SK-N-MC (cell line): ENCODE measurements around the gene GCSH.

ENCODE experiments used
- DNase-seq: peaks from one replicate; pipeline ENCODE4 v3.0.0-alpha.2; 2011; ENCODE audit warnings: low read depth, low spot score
- H3K27ac ChIP-seq: fragments of 200-600 bp; sonication (generic); 2 replicates; pipeline ENCODE4 v1.5.1; 2016; ENCODE audit warnings: mixed run types
- H3K36me3 ChIP-seq: fragments of 200-600 bp; sonication (generic); 2 replicates; pipeline ENCODE4 v1.6.1; 2017; ENCODE audit warnings: antibody characterized with exemption, low read length, mixed read lengths; ENCODE audit not compliant: insufficient read depth
- H3K4me3 ChIP-seq: fragments of 200-600 bp; sonication (generic); 2 replicates; pipeline ENCODE4 v1.5.1; 2016
- H3K9ac ChIP-seq: fragments of 200-600 bp; sonication (generic); 2 replicates; pipeline ENCODE4 v1.8.0; 2017; ENCODE audit warnings: mixed run types, mixed read lengths; ENCODE audit not compliant: insufficient read length
- H3K9me3 ChIP-seq: fragments of 200-600 bp; sonication (generic); 2 replicates; pipeline ENCODE4 v1.6.1; 2017; ENCODE audit warnings: low read depth, mild to moderate bottlenecking, antibody characterized with exemption, low read length, moderate library complexity, mixed read lengths
- EZH2 ChIP-seq: fragments of 200-600 bp; sonication (generic); IDR thresholded peaks from one replicate; pipeline ENCODE4 v1.6.1; 2017; ENCODE audit warnings: antibody characterized with exemption
- FOXP2 ChIP-seq: optimal IDR thresholded peaks from 2 replicates; pipeline ENCODE3; 2011; ENCODE audit warnings: mild to moderate bottlenecking, moderate library complexity; ENCODE audit not compliant: insufficient read depth; ENCODE audit errors: extremely low read length, control extremely low read depth
- POLR2AphosphoS5 ChIP-seq: IDR thresholded peaks from 2 replicates; pipeline ENCODE4 v1.6.1; 2012; ENCODE audit warnings: mild to moderate bottlenecking, low read depth, low read length, borderline replicate concordance

The GCSH gene

DNA sequence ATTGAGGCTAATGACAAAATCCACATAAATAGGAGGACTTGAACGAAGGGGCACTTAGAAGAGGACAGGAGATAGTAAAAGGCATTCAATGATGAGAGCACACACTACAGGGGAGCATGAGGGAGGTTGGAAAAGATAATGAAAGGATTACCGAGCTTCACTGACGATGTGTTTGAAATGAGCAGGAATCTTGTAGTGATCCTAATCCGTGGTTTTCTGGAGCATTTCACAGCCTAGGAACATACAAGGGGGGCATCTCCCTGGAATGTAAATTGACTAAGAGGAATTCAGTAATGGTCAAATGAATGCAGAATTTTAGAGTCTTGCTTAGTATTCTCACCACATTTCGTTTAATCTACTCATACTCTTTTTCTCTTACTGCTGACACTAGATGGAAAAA lies 55.4 kb downstream of the GCSH start:
- no peak for DNase-seq
- Histone ChIP-seq H3K9ac (no peak overlapping the region), H3K4me3 (no peak overlapping the region), H3K36me3 (peaks cover 22% of the 10 kb centered on the region; the same call in 1 of the 2 replicates), H3K27ac (no peak overlapping the region), H3K9me3 (no peaks in the 10 kb centered on the region)
- no peak for TF ChIP-seq EZH2
- no peak for TF ChIP-seq FOXP2
- TF ChIP-seq POLR2AphosphoS5, result no peak

DNA sequence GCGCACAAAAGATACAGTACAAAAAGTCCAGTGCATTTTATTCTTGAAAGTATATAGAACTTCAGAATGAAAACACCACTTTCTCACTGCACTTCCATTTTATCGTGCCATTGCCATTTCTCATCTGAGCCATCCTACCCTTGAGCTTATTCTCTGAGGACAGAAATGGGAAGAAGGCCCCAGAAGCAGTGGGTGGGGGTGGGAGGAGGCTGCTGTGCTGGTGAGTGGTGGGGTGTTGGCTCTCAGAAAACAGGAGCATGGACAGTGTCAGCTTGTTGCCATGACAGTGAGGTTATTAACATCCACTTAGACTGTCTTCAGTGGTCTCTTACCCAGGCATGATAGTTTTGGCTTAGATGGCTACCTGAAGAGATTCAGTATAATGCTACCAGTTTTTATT lies 56.1 kb downstream of the GCSH start:
- Histone ChIP-seq H3K36me3 (peaks cover 22% of the 10 kb centered on the region; the same call in 1 of the 2 replicates), H3K9me3 (no peaks in the 10 kb centered on the region), H3K9ac (no peak overlapping the region), H3K4me3 (no peak overlapping the region), H3K27ac (no peak overlapping the region)
- DNase-seq, result no peak
- TF ChIP-seq EZH2 (no peak), FOXP2 (no peak), POLR2AphosphoS5 (no peak)

DNA sequence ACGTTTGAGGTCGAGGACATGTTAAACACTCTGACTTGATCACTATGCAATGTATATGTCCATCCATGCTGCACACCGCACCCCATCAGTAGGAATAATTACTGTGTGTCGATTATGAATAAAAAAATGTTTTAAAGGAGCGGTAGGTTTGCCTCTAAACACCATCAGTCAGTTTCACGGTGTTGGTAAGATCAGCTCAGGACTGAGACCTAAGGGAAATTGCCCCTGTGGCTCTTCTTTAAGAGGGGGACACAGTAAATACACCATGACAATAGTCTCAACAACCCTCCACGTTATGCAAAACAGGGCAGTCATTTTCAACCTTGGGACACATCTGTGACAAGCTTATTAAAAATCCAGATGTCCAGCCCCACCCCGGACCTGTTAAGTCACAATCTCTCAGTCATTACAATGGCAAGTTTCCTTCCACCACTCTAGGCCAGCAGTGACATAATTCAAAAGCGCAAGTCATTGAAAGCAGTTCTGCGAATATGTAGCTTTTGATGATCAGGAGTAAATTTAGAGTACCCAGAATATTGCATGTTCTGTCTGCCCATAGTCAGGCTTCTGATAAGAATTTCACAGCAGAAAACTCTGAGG lies 59.3 kb downstream of the GCSH start:
- Histone ChIP-seq H3K4me3 (peak overlapping the region; percentile 76), H3K9ac (peak overlapping the region; percentile 65), H3K27ac (no peak overlapping the region), H3K9me3 (no peaks in the 10 kb centered on the region), H3K36me3 (no peaks in the 10 kb centered on the region)
- TF ChIP-seq EZH2, result no peak
- TF ChIP-seq FOXP2, result no peak
- no peak for TF ChIP-seq POLR2AphosphoS5
- DNase-seq, result no peak

DNA sequence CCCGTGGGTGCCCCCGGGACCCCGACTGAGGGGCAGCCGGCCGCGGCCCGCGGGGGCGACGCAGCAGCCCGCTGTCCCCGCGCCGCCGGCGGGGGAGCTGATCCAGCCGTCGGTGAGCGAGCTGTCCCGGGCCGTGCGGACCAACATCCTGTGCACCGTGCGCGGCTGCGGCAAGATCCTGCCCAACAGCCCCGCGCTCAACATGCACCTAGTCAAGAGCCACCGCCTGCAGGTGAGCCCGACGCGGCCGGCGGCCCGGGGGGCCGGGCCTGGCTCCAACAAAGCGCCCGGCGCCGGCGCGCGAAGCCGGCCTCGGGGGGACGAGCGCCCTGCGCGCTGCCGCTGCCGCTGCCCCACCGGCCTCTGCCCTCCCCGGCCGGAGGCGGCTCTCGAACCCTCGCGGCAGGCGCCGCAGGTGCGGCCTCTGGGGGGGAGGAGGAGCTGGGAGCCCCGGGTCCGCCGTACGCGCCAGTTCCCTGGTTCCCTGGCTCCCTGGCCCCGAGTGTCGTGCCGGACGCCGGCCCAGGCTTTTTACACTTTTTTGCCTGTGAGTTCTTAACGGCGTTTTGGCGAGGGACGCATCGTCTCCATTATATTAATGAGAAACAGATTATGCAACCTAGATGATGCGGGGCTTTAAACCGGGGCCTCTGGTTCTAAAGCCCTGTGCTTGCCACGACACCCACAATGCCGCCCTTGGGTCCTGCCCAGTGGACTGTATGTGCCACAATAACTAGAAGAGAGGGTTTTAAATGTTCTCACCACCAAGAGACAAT lies 60.0 kb downstream of the GCSH start:
- no peaks in the 10 kb centered on the region for H3K9me3 ChIP-seq
- peak overlapping the region; percentile 65 for H3K9ac ChIP-seq
- TF ChIP-seq EZH2 (no peak), POLR2AphosphoS5 (no peak), FOXP2 (no peak)
- no peaks in the 10 kb centered on the region for H3K36me3 ChIP-seq
- DNase-seq, result no peak
- peak overlapping the region; percentile 76 for H3K4me3 ChIP-seq
- H3K27ac ChIP-seq, result no peak overlapping the region

DNA sequence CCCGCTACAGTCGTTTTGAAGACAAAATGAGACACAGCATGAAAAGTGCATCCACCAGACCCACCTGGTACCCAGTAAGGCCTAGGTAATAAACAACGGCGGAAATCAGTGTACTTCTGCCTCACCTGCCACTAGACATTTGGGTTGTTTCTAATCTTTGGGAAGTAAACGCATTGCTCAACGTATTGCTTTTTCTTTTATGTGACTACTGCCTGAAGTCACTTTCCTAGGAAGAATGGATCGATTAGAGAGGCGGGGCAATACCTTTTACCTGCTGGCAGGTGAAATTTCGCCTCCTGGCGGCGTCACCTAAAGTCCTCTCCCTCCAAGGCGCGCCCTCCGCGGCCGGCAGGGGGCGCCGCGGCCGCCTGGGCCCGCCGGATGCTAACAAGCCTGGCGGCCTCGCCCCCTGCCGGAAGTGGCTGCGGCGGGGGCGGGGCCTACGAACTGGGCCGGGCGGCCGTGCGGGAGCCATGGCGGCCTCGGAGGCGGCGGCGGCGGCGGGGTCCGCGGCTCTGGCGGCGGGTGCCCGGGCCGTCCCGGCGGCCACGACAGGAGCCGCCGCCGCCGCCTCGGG lies 60.7 kb downstream of the GCSH start, which contains the start of gene ATMIN:
TSS of gene ATMIN (plus strand) at position 445 of the 577 bp plus-strand sequence. CDS start at position 474, 29 bp downstream.
- H3K9me3 ChIP-seq, result no peaks in the 10 kb centered on the region
- no peaks in the 10 kb centered on the region for H3K36me3 ChIP-seq
- DNase-seq, result no peak
- peak within 1 kb of the TSS; percentile 65 for H3K9ac ChIP-seq
- TF ChIP-seq POLR2AphosphoS5 (no peak), FOXP2 (no peak)
- H3K4me3 ChIP-seq, result peak within 1 kb of the TSS; percentile 76
- H3K27ac ChIP-seq, result no peak within 1 kb of the TSS
